ENCODE measurements around the gene CYP26C1. TPM values are rescaled to one million over a fixed set of nuclear protein-coding genes. Genes with fewer than 3 reads are reported as not detected.

CYP26C1 gene, protein sequence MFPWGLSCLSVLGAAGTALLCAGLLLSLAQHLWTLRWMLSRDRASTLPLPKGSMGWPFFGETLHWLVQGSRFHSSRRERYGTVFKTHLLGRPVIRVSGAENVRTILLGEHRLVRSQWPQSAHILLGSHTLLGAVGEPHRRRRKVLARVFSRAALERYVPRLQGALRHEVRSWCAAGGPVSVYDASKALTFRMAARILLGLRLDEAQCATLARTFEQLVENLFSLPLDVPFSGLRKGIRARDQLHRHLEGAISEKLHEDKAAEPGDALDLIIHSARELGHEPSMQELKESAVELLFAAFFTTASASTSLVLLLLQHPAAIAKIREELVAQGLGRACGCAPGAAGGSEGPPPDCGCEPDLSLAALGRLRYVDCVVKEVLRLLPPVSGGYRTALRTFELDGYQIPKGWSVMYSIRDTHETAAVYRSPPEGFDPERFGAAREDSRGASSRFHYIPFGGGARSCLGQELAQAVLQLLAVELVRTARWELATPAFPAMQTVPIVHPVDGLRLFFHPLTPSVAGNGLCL
- under 1 TPM in 2 of 3 donors, not detected in 1; 0.05 to 0.13 TPM for total RNA-seq

DNA sequence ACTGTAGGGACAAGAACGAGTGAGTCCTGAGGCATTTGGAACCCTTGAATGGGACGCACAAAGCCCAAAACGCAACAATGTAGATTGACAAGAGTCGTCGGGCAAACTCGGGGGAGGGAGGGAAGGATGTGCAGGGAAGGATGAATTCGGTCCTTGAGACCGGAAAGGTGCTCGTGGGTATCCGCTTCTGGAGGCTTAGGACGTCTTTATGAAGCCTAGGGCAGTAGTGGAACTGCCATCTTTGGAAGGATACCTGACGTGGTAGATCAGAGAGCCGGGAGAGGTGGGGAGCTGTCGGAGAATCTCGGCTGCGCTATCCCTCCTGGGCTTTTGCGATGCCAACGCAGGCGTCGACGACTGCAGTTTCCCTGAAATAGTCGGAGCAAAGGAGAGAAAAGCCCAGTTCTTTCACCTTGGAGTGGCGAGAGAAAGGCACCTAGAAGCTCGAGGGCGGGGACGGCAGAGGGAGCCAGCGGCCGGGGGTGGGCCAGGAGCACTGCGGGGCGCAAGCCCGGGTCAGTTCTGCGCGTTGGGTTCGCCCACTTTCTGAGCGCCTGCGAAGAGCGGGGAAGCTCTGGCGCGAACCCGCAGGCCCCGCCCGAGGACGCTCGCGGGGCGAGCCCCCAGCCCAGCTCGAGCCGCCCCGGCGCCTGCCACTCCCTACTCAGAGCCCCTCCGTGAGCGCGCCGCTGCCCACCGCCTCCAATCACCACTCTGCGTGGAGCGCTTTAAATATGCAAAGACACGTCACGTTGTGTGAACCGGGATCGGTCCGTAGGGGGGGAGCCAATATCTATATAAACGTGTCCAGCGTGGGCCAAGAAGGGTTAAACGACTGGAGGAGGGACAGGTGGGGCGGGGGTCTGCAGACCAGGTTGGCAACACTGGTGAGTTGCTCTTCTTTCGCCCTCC lies at the start of gene CYP26C1:
Gene CYP26C1 (plus strand): TSS at position 824 of the 912 bp plus-strand sequence. CDS start 466 bp downstream, outside the sequence.
- DNase-seq (no peak), ATAC-seq (no peak)
- Mint-ChIP-seq H3K4me3 (peak within 1 kb of the TSS; percentile 76), H3K27me3 (ENCODE audit: low read depth) (peaks cover 33% of the 10 kb centered on the region), H3K9me3 (no peaks in the 10 kb centered on the region), H3K36me3 (ENCODE audit: insufficient read depth) (peaks cover 22% of the 10 kb centered on the region), H3K4me1 (ENCODE audit: low read depth) (peaks cover 20% of the 10 kb centered on the region)

GRCh38 chr10:93015722-93016121 lies 44.9 kb upstream of the CYP26C1 start:
- H3K9me3 Mint-ChIP-seq, result no peaks in the 10 kb centered on the region
- no peak for ATAC-seq

DNA sequence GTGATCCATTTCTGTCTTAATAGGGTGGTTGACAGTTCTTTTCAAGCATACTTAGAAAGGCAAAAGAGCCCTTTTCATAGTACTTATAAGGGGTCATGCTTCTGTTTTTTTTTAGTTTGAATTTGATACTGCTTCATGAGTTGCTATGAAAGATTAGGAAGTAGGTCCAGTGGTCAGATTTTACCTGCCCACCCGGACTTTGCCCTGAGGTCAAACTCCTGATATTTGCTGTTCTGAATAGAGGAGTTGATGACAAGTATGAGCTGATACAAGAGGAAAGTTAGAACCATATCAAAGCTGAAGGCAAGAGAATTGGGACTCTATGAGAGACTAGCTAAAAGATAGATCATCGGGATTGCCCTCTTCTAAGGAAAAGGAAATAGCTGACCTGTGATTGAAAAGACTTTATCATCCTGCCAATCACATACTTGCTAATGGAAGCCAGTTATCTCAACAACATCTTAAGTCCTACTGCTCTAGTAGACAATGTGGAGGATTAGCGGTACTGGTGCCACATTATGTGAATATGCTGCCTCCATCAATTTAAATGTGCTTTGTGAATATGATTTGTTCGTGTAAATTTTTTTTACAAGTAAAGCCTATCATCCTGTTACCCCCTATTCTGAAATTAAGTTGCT lies 37.5 kb upstream of the CYP26C1 start:
- Mint-ChIP-seq H3K36me3 (ENCODE audit: insufficient read depth) (peaks cover 20% of the 10 kb centered on the region), H3K27me3 (ENCODE audit: low read depth) (no peaks in the 10 kb centered on the region), H3K9me3 (no peaks in the 10 kb centered on the region), H3K4me1 (ENCODE audit: low read depth) (no peaks in the 10 kb centered on the region), H3K4me3 (no peak overlapping the region)
- no peak for ATAC-seq
- no peak for DNase-seq

More at GRCh38 chr10:93015722-93016121, 44.9 kb upstream of the CYP26C1 start:
- Mint-ChIP-seq H3K36me3 (ENCODE audit: insufficient read depth) (peaks cover 12% of the 10 kb centered on the region), H3K27me3 (ENCODE audit: low read depth) (no peaks in the 10 kb centered on the region), H3K4me3 (no peak overlapping the region), H3K4me1 (ENCODE audit: low read depth) (no peaks in the 10 kb centered on the region)
- DNase-seq, result no peak

GRCh38 chr10:93026072-93026471 lies 34.5 kb upstream of the CYP26C1 start:
- no peaks in the 10 kb centered on the region for H3K4me1 Mint-ChIP-seq (ENCODE audit: low read depth)
- H3K4me3 Mint-ChIP-seq, result no peak overlapping the region
- ATAC-seq, result no peak
- DNase-seq, result no peak
- H3K36me3 Mint-ChIP-seq (ENCODE audit: insufficient read depth), result peaks cover 16% of the 10 kb centered on the region
- H3K27me3 Mint-ChIP-seq (ENCODE audit: low read depth), result no peaks in the 10 kb centered on the region
- no peaks in the 10 kb centered on the region for H3K9me3 Mint-ChIP-seq

GRCh38 chr10:93027508-93027907 lies 33.1 kb upstream of the CYP26C1 start:
- no peak overlapping the region for H3K4me3 Mint-ChIP-seq
- no peaks in the 10 kb centered on the region for H3K9me3 Mint-ChIP-seq
- H3K27me3 Mint-ChIP-seq (ENCODE audit: low read depth), result no peaks in the 10 kb centered on the region
- no peaks in the 10 kb centered on the region for H3K4me1 Mint-ChIP-seq (ENCODE audit: low read depth)
- H3K36me3 Mint-ChIP-seq (ENCODE audit: insufficient read depth), result peaks cover 21% of the 10 kb centered on the region
- DNase-seq (no peak), ATAC-seq (no peak)

DNA sequence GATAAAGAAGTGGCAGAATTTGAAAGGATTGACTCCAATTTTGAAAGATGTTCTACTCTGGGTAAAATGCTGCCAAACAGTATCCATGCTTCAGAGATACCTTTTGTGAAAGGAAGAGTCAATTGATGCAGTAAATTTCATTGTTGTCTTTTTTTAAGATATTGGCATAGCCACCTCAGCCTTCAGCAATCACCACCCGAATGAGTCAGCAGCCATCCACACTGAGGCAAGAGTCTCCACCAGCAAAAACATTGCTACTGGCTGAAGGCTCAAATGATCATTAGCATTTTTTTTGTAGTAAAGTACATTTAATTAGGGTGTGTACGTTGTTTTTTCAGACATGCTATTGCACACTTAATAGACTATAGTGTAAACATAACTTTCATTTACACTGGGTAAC lies 31.7 kb upstream of the CYP26C1 start:
- Mint-ChIP-seq H3K36me3 (ENCODE audit: insufficient read depth) (peaks cover 23% of the 10 kb centered on the region), H3K4me3 (no peak overlapping the region), H3K27me3 (ENCODE audit: low read depth) (no peaks in the 10 kb centered on the region), H3K4me1 (ENCODE audit: low read depth) (no peaks in the 10 kb centered on the region), H3K9me3 (no peaks in the 10 kb centered on the region)
- ATAC-seq, result no peak
- no peak for DNase-seq

DNA sequence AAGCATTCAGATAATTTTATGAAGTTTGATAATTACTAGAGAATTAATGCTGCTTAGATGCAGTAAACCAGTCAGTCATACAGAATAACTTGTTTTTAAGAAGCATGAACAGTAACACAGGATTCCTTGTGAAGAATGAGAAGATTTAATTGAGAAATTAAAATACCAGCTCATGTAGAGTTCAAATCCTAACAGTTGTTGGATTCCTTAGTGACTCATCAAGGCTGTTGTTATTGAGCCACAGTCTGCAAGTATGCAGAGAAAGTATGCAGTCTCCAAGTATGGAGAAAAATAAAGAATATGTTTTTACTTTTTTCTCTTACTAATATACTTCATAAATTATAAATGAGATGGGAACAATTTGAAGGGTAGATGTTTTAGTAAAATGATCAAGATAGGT lies 30.2 kb upstream of the CYP26C1 start:
- no peaks in the 10 kb centered on the region for H3K9me3 Mint-ChIP-seq
- H3K4me3 Mint-ChIP-seq, result no peak overlapping the region
- no peaks in the 10 kb centered on the region for H3K27me3 Mint-ChIP-seq (ENCODE audit: low read depth)
- DNase-seq (no peak), ATAC-seq (no peak)
- H3K36me3 Mint-ChIP-seq (ENCODE audit: insufficient read depth), result peaks cover 21% of the 10 kb centered on the region
- H3K4me1 Mint-ChIP-seq (ENCODE audit: low read depth), result no peaks in the 10 kb centered on the region

DNA sequence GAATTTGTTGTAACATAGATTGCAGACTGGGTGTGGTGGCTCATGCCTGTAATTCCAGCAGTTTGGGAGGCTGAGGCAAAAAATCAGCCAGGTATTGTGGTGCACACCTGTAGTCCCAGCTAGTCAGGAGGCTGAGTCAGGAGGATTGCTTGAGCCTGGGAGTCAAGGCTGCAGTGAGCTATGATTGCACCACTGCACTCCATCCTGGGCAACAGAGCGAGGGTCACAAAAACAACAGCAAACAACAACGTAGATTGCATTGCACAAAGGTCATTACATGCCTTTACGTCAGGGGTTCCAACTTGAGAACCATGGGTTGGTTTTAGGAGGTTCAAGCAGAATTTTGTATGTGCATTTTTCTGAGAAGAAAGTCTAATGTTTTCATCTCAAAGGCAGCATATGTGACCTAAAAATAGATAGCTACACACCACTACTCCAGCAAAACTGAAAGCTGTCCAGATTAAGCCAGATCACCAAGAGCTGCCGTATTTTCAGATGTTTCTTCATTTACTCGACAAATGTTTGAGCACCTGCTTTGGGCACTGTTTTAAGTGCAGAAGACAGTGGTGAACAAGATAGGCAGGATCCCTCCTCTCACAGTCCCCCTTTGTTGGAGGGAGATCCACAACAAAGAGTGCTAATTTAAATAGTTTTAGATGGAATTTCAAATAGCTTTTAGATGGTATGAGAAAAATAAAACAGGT lies 28.3 kb upstream of the CYP26C1 start:
- Mint-ChIP-seq H3K4me3 (no peak overlapping the region), H3K27me3 (ENCODE audit: low read depth) (no peaks in the 10 kb centered on the region), H3K36me3 (ENCODE audit: insufficient read depth) (peaks cover 10% of the 10 kb centered on the region), H3K9me3 (no peaks in the 10 kb centered on the region), H3K4me1 (ENCODE audit: low read depth) (no peaks in the 10 kb centered on the region)
- no peak for DNase-seq
- no peak for ATAC-seq

- no peak for ATAC-seq
- no peak overlapping the region for H3K4me3 Mint-ChIP-seq
- H3K4me1 Mint-ChIP-seq (ENCODE audit: low read depth), result no peaks in the 10 kb centered on the region
- no peak for DNase-seq
- no peaks in the 10 kb centered on the region for H3K9me3 Mint-ChIP-seq
- no peaks in the 10 kb centered on the region for H3K27me3 Mint-ChIP-seq (ENCODE audit: low read depth)
- H3K36me3 Mint-ChIP-seq (ENCODE audit: insufficient read depth), result peaks cover 7% of the 10 kb centered on the region
These were observed 27.8 kb upstream of the CYP26C1 start for GRCh38 chr10:93032809-93033137.

DNA sequence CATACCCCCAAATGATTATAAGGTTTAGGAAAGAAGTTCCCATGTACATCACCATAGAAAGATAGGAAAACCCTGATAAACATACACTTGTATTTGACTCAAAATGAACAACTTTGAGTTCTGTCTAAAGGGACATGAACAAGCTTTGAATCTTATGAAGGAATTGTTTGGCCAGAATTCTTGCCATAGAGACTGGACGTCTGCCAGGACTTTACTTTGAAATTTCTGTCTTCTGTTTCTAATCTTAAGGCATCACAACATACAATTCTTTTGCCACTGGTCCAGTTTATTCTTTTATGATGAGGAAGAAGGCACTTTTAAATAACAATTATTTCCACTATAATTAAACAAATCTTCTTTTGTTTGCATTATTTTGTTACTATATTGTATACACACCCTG lies 26.2 kb upstream of the CYP26C1 start:
- no peak overlapping the region for H3K4me3 Mint-ChIP-seq
- H3K36me3 Mint-ChIP-seq (ENCODE audit: insufficient read depth), result peaks cover 7% of the 10 kb centered on the region
- H3K27me3 Mint-ChIP-seq (ENCODE audit: low read depth), result no peaks in the 10 kb centered on the region
- ATAC-seq (no peak), DNase-seq (no peak)
- H3K9me3 Mint-ChIP-seq, result no peaks in the 10 kb centered on the region
- H3K4me1 Mint-ChIP-seq (ENCODE audit: low read depth), result no peaks in the 10 kb centered on the region

DNA sequence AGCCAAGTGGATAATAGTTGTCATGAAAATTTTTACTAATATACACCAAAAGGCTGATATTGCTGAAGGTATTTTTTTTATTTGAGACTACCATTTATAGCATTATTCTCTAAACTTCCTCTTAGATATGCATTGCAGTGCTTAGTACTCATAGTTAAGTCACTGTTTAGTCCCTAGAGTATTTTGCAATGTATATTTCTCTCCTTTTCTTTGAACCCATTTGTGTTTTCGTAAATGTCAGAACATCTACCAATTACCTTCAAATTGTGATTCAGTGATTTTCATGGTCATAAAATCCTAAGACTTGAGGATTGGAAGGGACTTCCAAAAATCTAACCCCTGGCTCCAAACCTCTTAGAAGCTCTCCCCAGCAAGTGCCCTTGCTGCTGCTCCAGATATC lies 21.5 kb upstream of the CYP26C1 start:
- no peak for ATAC-seq
- H3K27me3 Mint-ChIP-seq (ENCODE audit: low read depth), result no peaks in the 10 kb centered on the region

DNA sequence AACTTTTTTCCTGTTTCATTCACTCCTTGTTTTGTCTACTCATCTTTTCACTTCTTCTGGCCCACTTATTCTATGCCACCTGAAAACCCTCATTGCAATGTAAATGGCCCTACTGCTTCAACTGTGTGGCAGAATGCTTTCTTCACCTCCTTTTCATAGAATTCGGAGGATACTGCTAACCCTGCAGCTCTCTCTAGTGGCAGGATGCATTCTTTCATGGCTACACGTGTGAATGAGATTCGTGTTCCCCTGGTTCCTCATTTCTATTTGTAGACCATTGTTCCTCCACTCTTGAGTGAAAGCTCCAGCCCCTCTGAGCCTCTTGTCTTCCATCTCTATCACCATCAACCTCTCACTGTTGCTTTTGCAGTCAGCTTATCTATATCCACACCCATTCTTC lies 20.9 kb upstream of the CYP26C1 start:
- DNase-seq (no peak), ATAC-seq (no peak)
- Mint-ChIP-seq H3K9me3 (no peaks in the 10 kb centered on the region), H3K27me3 (ENCODE audit: low read depth) (no peaks in the 10 kb centered on the region), H3K4me1 (ENCODE audit: low read depth) (peaks cover 1% of the 10 kb centered on the region), H3K4me3 (no peak overlapping the region), H3K36me3 (ENCODE audit: insufficient read depth) (peaks cover 15% of the 10 kb centered on the region)

More for the DNA sequence above, 21.5 kb upstream of the CYP26C1 start:
- peaks cover 15% of the 10 kb centered on the region for H3K36me3 Mint-ChIP-seq (ENCODE audit: insufficient read depth)
- no peaks in the 10 kb centered on the region for H3K9me3 Mint-ChIP-seq
- H3K4me3 Mint-ChIP-seq, result no peak overlapping the region
- DNase-seq, result no peak
- peaks cover 1% of the 10 kb centered on the region for H3K4me1 Mint-ChIP-seq (ENCODE audit: low read depth)

DNA sequence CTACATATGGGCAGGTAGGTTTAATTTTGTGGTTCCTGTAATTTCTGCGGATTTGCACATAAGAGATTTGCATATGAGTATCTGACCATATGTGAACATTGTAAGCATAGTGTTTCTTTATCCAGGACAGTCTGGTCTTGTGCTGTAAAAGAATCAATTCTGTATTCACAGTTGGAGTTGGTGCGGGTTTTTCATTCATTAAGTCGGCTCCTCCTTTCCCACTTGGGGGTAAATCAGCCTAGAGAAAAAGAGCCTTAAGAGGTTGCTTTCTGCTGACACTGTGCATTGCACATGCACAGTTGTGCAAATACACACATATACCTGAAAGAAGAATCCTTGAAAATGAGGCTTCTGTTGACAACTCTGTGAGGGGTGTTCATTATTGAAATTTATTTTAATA lies 6.1 kb upstream of the CYP26C1 start:
- Mint-ChIP-seq H3K9me3 (no peaks in the 10 kb centered on the region), H3K4me1 (ENCODE audit: low read depth) (no peaks in the 10 kb centered on the region), H3K27me3 (ENCODE audit: low read depth) (peaks cover 3% of the 10 kb centered on the region), H3K4me3 (no peak overlapping the region), H3K36me3 (ENCODE audit: insufficient read depth) (peaks cover 25% of the 10 kb centered on the region)
- DNase-seq, result no peak
- no peak for ATAC-seq

DNA sequence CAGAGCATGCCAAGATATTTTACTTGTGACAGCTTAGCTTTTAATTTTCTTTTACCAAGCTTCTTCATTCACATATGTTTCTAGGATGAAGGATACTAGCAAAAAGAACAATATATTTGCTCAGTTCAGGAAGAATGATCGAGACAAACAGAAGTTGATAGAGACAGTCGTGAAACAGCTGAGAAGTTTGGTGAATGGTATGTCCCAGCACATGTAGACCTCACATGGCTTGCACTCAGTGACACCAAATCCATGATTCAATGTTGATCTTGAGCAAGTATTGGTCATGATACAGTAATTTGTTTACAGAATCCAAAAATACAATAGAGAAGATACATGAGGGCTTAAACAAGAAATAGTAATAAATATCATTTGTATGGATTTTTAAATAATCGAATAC lies 2.5 kb upstream of the CYP26C1 start:
- DNase-seq, result no peak
- no peak overlapping the region for H3K4me3 Mint-ChIP-seq
- H3K4me1 Mint-ChIP-seq (ENCODE audit: low read depth), result peaks cover 17% of the 10 kb centered on the region
- H3K27me3 Mint-ChIP-seq (ENCODE audit: low read depth), result peaks cover 19% of the 10 kb centered on the region
- no peak for ATAC-seq
- H3K36me3 Mint-ChIP-seq (ENCODE audit: insufficient read depth), result peaks cover 25% of the 10 kb centered on the region
- no peaks in the 10 kb centered on the region for H3K9me3 Mint-ChIP-seq

Data from activated T-cell treated with anti-CD3 and anti-CD28 coated beads, Interleukin-2, amount 50 U/mL, for 4 hours (primary cell).